ENCODE results near the gene ATXN7L2.
"Not testable (repeated sequence)": the region's sequence is repeated elsewhere in the genome, so short reads cannot be mapped to it uniquely, and the experiment has no call there.

The ATXN7L2 gene, protein sequence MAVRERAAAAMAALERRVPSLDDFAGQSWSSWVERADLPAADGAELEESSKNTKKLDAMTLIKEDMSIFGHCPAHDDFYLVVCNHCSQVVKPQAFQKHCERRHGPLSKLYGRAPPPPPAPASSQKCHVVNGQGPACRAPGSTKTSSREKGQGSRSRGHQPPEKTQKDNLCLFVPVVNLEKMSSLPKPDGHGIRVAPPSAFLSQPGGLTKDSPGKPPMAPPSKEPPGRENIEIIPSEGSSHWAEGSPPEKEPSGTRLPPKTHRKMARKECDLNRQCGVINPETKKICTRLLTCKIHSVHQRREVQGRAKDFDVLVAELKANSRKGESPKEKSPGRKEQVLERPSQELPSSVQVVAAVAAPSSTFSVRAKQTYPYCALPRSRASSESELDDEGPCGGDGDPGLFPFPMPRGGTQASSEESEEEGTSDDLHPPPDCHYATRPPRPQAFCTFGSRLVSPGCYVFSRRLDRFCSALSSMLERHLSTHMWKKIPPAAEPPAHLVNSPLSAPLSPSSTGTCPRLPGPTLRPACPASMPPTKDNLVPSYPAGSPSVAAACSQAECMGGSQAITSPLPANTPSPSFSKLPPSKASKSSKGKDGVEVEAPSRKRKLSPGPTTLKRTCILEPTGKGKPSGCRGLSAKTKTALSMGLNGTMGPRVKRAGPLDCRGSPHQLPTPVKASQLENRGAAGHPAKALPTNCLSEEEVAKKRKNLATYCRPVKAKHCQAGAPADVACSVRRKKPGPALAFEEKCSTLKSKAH

DNA sequence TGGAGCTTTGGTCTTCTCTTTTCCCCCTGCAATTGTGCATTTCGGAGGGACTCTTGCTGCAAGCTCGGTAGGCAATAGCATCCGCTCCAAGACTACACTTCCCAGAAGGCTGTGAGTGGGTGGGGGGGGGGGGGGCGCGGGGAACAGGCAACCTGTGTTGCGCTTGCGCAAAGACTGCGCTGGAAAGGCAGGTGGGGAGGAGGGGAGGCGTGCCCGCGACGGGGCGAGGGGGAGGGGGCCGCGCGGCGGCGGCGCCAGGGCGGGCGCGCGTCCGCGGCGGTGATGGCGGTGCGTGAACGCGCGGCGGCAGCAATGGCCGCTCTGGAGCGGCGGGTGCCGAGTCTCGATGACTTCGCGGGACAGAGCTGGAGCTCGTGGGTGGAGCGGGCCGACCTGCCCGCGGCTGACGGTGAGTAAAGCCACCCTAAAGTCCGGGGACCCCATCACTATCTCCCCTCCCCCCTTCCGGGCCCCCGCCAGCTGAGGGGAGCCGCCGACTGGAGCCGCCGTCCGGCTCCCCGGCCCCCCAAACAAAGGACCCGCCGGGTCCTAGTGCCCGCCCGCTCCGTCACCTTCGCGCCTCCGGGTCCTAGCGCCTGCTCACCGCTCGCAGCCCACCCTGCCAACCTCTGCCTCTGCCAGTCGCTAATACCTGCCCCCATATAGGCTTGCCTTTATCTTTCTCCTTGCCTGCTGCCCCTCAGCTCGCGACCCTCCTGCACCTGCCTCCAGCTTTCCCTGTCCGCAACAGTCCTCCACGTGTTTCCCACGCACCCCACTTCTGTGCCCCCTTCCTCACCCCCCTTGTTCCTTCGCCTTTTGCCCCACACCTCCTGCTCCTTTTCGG is at the start of gene ATXN7L2:
ATXN7L2 (plus strand) TSS at position 234 of the 847 bp plus-strand sequence; CDS start at position 283, 49 bp downstream.
- peak; percentile 96 for DNase-seq

- no peak for DNase-seq
Measured at GRCh38 chr1:109434484-109434883, 49.2 kb upstream of the ATXN7L2 start.

DNA sequence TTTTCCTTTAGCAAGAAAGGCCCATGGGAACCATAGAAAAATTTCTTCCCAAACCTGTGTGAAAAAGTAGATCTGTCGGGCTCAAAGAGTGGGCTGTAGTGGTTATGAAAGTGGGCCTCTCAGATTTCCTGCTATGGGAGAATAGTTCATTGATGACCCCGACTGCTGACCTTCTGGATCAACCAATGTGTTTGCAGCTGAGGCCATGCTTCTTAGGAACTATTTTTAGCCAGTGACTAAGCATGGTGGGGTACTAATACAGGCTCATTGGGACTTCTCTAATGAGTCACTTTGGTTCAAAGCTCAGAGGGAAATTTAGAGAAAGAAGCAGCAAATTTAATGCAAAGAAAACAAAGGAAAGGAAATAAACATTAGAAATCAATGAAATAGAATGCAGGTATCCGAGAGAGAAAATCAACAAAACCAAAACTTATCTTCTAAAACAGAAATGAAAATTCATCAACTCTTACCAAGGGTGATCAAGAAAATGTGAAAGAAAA is 44.9 kb upstream of the ATXN7L2 start:
- no peak for DNase-seq

GRCh38 chr1:109441069-109441468 is 42.6 kb upstream of the ATXN7L2 start:
- DNase-seq: no peak

DNA sequence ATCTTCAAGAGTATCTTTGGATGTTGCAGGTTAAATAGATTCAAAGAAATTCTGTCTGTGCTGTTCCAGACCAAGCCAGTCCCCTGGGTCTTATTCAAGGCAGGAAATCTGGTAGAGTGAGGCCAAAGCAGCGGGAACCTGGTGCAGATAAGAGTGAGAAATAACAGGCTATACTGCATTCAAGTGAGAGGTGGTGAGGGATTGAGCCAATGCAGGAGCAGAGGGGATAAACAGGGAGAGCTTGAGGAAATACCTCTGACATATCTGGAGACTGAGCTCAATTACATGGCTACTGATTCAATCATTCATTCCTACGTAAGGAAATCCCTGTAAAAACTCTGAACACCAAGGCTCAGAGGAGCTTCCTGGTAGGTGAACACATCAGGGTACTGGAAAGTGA is 40.2 kb upstream of the ATXN7L2 start:
- DNase-seq: no peak

GRCh38 chr1:109444346-109444745 is 39.4 kb upstream of the ATXN7L2 start:
- DNase-seq: no peak

GRCh38 chr1:109445949-109446695 is 37.6 kb upstream of the ATXN7L2 start:
- not testable (repeated sequence) for DNase-seq

DNA sequence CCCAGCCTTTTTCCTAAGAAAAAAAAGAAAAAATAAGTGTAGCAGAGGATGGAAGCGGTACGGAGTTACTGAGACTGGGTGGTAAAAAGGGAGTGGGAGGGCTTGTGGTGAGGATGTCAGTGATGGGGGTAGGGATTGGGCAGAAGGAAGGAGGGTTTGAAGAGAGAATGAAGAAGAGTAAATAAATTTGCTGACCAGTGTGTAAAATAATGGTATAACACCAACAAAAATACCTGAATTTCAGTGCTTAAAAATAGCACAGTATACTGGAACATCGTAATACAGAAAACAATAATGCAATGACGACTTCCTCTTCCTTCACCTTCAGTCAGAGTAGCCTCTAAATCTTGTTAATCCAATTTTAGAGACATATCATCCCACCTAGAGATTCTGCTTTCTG is 36.2 kb upstream of the ATXN7L2 start:
- no peak for DNase-seq

DNA sequence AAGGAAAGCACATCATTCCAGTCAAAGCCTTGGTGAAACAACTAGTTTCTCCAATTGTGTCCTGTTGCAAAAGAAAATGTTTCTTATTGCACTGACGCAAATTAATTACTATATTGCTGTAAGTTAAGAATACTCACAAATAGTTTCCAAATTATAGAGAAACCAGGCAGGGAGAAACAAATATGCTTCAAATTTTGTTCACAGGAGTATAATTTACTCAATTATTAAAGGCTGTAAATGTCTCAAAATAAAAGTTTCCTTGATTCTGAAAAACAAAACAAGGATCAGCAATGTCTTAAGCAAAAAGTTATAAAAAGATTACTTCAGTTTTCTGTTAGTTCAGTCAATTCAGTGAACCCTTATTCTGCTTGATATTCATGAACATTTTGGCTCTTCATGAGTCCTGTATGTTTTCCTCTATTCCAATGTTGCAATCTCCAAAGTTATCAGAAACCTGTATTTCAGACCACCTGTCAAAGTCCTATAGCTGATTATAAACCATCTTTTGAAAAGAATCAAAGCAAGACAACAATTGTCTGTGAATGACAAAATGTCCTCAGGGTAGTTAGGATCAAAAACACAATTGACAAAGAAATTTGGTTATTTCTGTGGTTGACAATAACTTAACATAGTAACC is 29.1 kb upstream of the ATXN7L2 start:
- no peak for DNase-seq

DNA sequence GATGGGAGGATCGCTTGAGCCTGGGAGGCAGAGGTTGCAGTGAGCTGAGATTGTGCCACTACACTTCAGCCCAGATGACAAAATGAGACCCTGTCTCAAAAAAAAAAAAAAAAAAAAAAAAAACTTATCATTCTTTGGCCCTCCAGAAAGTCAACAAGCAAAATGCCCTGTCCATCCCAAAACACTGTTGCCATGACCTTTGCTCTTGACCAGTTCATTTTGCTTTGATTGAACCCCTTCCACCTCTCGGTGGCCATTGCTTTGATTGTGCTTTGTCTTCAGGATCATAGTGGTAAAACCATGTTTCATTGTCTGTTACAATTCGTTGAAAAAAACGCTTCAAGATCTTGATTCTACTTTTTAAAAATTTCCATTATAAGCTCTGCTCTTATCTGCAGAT is 25.9 kb upstream of the ATXN7L2 start:
- no peak for DNase-seq

DNA sequence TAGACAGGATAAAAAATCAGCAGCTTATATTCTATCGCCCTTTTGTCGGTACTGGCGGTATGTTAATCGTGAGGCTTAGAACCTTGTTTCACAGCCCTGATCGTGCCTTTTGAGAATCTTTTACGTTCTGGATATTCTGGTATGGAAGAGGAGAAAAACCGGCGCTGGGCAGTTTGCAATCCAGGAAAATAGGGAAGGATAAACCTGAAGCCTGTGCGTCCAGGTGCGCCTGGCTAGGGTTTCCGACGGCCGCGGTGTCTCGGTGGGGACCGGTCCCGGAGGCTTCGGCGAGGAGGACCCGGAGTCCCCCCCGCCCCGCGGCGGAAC is 17.6 kb upstream of the ATXN7L2 start:
- no peak for DNase-seq

- no peak for DNase-seq
Measured at GRCh38 chr1:109466452-109467300, 17.0 kb upstream of the ATXN7L2 start, which contains the start of gene SYPL2. SYPL2 (plus strand) TSS chr1:109466546; CDS start chr1:109466844, 298 bp downstream.

- no peak for DNase-seq
Measured at GRCh38 chr1:109467301-109467777, 16.4 kb upstream of the ATXN7L2 start.

DNA sequence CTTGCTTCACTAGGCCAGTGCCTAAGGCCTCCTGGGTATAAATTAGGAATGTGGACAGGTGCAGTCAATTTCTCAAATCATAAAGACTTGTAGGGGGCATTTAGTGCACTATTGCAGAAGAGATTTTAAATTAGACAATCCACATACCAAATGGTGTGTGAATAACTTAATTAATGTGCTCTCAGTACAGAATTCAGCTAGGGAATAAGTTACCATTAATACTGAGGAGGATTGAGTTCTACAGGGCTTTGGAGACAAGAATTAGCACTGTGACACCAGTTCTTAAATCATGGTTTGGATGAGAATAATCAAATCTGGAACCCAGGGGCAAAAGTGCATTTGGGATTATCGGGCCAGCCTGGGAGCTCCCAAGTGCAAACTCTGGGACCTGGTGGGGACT is 15.6 kb upstream of the ATXN7L2 start:
- DNase-seq: no peak

- no peak for DNase-seq
Measured at GRCh38 chr1:109468903-109469302, 14.8 kb upstream of the ATXN7L2 start.

- no peak for DNase-seq
Measured at GRCh38 chr1:109470245-109470644, 13.5 kb upstream of the ATXN7L2 start.

- no peak for DNase-seq
Measured at GRCh38 chr1:109472779-109473178, 10.9 kb upstream of the ATXN7L2 start.

GRCh38 chr1:109473284-109474057 is 10.2 kb upstream of the ATXN7L2 start:
- not testable (repeated sequence) for DNase-seq

- no peak for DNase-seq
Measured at GRCh38 chr1:109474697-109475096, 9.0 kb upstream of the ATXN7L2 start.

DNA sequence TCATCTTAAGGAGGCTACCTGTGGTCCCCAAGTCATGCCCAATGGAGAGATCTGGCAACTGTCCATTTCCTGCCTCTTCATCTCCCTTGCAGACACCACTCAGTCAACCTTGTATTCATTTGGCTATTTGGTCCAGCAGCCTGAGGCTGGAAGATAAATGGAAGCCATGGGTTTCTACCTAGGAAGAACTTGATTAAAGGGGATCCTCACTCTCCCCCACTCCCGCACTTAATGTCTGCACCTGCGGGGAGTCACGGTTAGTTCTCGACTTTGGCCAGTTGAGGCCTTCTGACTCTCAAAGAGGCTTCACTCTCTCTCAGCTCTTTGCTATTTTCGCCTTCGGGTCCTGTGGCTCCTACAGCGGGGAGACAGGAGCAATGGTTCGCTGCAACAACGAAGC is 8.4 kb upstream of the ATXN7L2 start:
- DNase-seq: no peak

Data from CD4-positive, alpha-beta T cell treated with Interferon gamma for 1 hour (primary cell).